Mesangial cell (primary cell): ENCODE measurements around the gene BIVM. TPM values are rescaled to one million over a fixed set of nuclear protein-coding genes. Genes with fewer than 3 reads are reported as not detected.

ENCODE experiments used
- total RNA-seq: library from RNA; depleted of rRNA; stranded (reverse); fragments of >200 nt; gene quantifications from 2 replicates; pipeline ENCODE4 v1.2.3, GENCODE V29; 2015

The BIVM gene
- total RNA-seq = 14.7 and 49.6 TPM in 2 replicates

GRCh38 chr13:102798581-102799425 lies at the start of gene BIVM, which contains the start of gene POGLUT2:
Gene BIVM, plus strand, starts transcription at chr13:102799119. Its CDS starts 8,149 bp downstream, at chr13:102807268.
Gene POGLUT2, minus strand, starts transcription at chr13:102798976. Its CDS starts 306 bp downstream, at chr13:102798670.

GRCh38 chr13:102773441-102774213 lies 25.3 kb upstream of the BIVM start, which contains the start of gene TEX30:
Gene TEX30, minus strand, starts transcription at chr13:102773786. Its CDS starts 3,760 bp downstream, at chr13:102770026.

GRCh38 chr13:102845630-102846260 lies 46.8 kb downstream of the BIVM start, which contains the start of gene ERCC5:
Gene ERCC5, plus strand, starts transcription at chr13:102846032. Its CDS starts 235 bp downstream, at chr13:102846267.

Other genes with a start within 250 kb of the BIVM start
- gene TPP2, start 202.1 kb upstream of the BIVM start, total RNA-seq = 24.5 and 26.2 TPM in 2 replicates
- gene METTL21C, start 104.1 kb upstream of the BIVM start, total RNA-seq = not detected in 2 replicates
- 8.1 and 16.6 TPM in 2 replicates for gene TEX30, start 25.3 kb upstream of the BIVM start, total RNA-seq
- 29.5 and 78.8 TPM in 2 replicates for gene POGLUT2, start 143 bp upstream of the BIVM start, total RNA-seq
- gene ERCC5, start 46.9 kb downstream of the BIVM start, total RNA-seq = 13.7 and 31.8 TPM in 2 replicates